ENCODE data around the gene ARHGEF11.

The ARHGEF11 gene

GRCh38 chr1:156894711-156895454 lies 150.7 kb downstream of the ARHGEF11 start:
- no peak for DNase-seq (ENCODE audit: low spot score)

- DNase-seq (ENCODE audit: low spot score), result no peak
Measured at GRCh38 chr1:156894001-156894400, 151.5 kb downstream of the ARHGEF11 start.

- DNase-seq (ENCODE audit: low spot score), result peak; percentile 70
Measured at GRCh38 chr1:156893048-156893953, 152.2 kb downstream of the ARHGEF11 start, which contains the start of gene PEAR1. TSS of gene PEAR1 (plus strand) at chr1:156893718. CDS start at chr1:156903927, 10,209 bp downstream.

GRCh38 chr1:156892190-156893047 lies 153.1 kb downstream of the ARHGEF11 start:
- DNase-seq (ENCODE audit: low spot score), result peak; percentile 95

GRCh38 chr1:156889802-156890580 lies 155.6 kb downstream of the ARHGEF11 start:
- DNase-seq (ENCODE audit: low spot score), result peak; percentile 89

- no peak for DNase-seq (ENCODE audit: low spot score)
Measured at GRCh38 chr1:156887734-156888133, 157.8 kb downstream of the ARHGEF11 start.

GRCh38 chr1:156887317-156887716 lies 158.2 kb downstream of the ARHGEF11 start:
- DNase-seq (ENCODE audit: low spot score), result no peak

- no peak for DNase-seq (ENCODE audit: low spot score)
Measured at GRCh38 chr1:156886583-156887281, 158.8 kb downstream of the ARHGEF11 start.

- no peak for DNase-seq (ENCODE audit: low spot score)
Measured at GRCh38 chr1:156885880-156886355, 159.6 kb downstream of the ARHGEF11 start.

GRCh38 chr1:156885314-156885713 lies 160.2 kb downstream of the ARHGEF11 start:
- no peak for DNase-seq (ENCODE audit: low spot score)
